Activated CD4-positive, alpha-beta T cell treated with anti-CD3 and anti-CD28 coated beads, Interleukin-2, amount 10 ng/mL, durations not matched to agents 24 days and 14 days (primary cell): ENCODE results near the gene ZBTB16. TPM values are rescaled to one million over a fixed set of nuclear protein-coding genes. Genes with fewer than 3 reads are reported as not detected.

Source experiments
- DNase-seq: peaks from one replicate; pipeline ENCODE4 v3.0.0; 2022
- H3K27ac Mint-ChIP-seq: one replicate; pipeline ENCODE4 v1.8.0; 2022; ENCODE audit warnings: mild to moderate bottlenecking, mixed read lengths
- H3K27me3 Mint-ChIP-seq: one replicate; pipeline ENCODE4 v1.8.0; 2022; ENCODE audit warnings: mixed read lengths
- H3K36me3 Mint-ChIP-seq: one replicate; pipeline ENCODE4 v1.8.0; 2022; ENCODE audit warnings: low read depth, mild to moderate bottlenecking, mixed read lengths
- H3K4me1 Mint-ChIP-seq: one replicate; pipeline ENCODE4 v1.8.0; 2021; ENCODE audit warnings: mixed read lengths
- H3K4me3 Mint-ChIP-seq: one replicate; pipeline ENCODE4 v1.8.0; 2022; ENCODE audit warnings: mild to moderate bottlenecking, moderate library complexity, mixed read lengths
- H3K9me3 Mint-ChIP-seq: one replicate; pipeline ENCODE4 v1.8.0; 2021; ENCODE audit warnings: mixed read lengths
- intact Hi-C: fragments of 100-400 bp; cut with micrococcal nuclease; formaldehyde crosslinking; loops from one replicate; pipeline ENCODE4 v1.15.1; 2023
- total RNA-seq: library from RNA; stranded (reverse); gene quantifications from 2 replicates; pipeline ENCODE4 v1.2.3, GENCODE V29; 2022

Gene ZBTB16
- total RNA-seq, 1 donor from 2014 or later: 3.8 TPM

- no peak for DNase-seq
- intact Hi-C loops: no loop called here
- H3K4me3 Mint-ChIP-seq: no peak overlapping the region
- no peaks in the 10 kb centered on the region for H3K36me3 Mint-ChIP-seq
- no peaks in the 10 kb centered on the region for H3K4me1 Mint-ChIP-seq
- no peak overlapping the region for H3K27ac Mint-ChIP-seq
- no peaks in the 10 kb centered on the region for H3K9me3 Mint-ChIP-seq
- H3K27me3 Mint-ChIP-seq: peaks cover 22% of the 10 kb centered on the region
Measured at GRCh38 chr11:114233755-114234154, 174.2 kb downstream of the ZBTB16 start.

- Mint-ChIP-seq H3K4me1 (no peaks in the 10 kb centered on the region), H3K9me3 (no peaks in the 10 kb centered on the region), H3K27me3 (peaks cover 22% of the 10 kb centered on the region), H3K36me3 (no peaks in the 10 kb centered on the region), H3K27ac (no peak overlapping the region), H3K4me3 (no peak overlapping the region)
- no peak for DNase-seq
- intact Hi-C loops: no loop called here
Measured at GRCh38 chr11:114236829-114237228, 177.3 kb downstream of the ZBTB16 start.

- no peak overlapping the region for H3K4me3 Mint-ChIP-seq
- H3K9me3 Mint-ChIP-seq: no peaks in the 10 kb centered on the region
- no peaks in the 10 kb centered on the region for H3K4me1 Mint-ChIP-seq
- H3K27me3 Mint-ChIP-seq: peaks cover 23% of the 10 kb centered on the region
- no peak overlapping the region for H3K27ac Mint-ChIP-seq
- DNase-seq: no peak
- intact Hi-C loops: no loop called here
- no peaks in the 10 kb centered on the region for H3K36me3 Mint-ChIP-seq
Measured at GRCh38 chr11:114237321-114238280, 178.1 kb downstream of the ZBTB16 start.

- Mint-ChIP-seq H3K27me3 (peaks cover 18% of the 10 kb centered on the region), H3K9me3 (no peaks in the 10 kb centered on the region), H3K27ac (no peak overlapping the region), H3K4me1 (no peaks in the 10 kb centered on the region), H3K4me3 (no peak overlapping the region), H3K36me3 (no peaks in the 10 kb centered on the region)
- intact Hi-C loops: no loop called here
- DNase-seq: no peak
Measured at GRCh38 chr11:114239753-114240161, 180.2 kb downstream of the ZBTB16 start.

- Mint-ChIP-seq H3K9me3 (no peaks in the 10 kb centered on the region), H3K27me3 (peaks cover 8% of the 10 kb centered on the region), H3K27ac (no peak overlapping the region)
Measured at GRCh38 chr11:114242032-114242431, 182.5 kb downstream of the ZBTB16 start.

GRCh38 chr11:114243461-114244372 is 184.2 kb downstream of the ZBTB16 start:
- Mint-ChIP-seq H3K9me3 (no peaks in the 10 kb centered on the region), H3K27me3 (peaks cover 6% of the 10 kb centered on the region), H3K27ac (no peak overlapping the region), H3K4me3 (no peak overlapping the region), H3K36me3 (no peaks in the 10 kb centered on the region), H3K4me1 (no peaks in the 10 kb centered on the region)
- intact Hi-C loops: no loop called here
- no peak for DNase-seq

More at GRCh38 chr11:114242032-114242431, 182.5 kb downstream of the ZBTB16 start:
- intact Hi-C loops: no loop called here
- Mint-ChIP-seq H3K36me3 (no peaks in the 10 kb centered on the region), H3K4me3 (no peak overlapping the region), H3K4me1 (no peaks in the 10 kb centered on the region)
- no peak for DNase-seq

- no peak for DNase-seq
- H3K36me3 Mint-ChIP-seq: no peaks in the 10 kb centered on the region
- H3K4me3 Mint-ChIP-seq: no peak overlapping the region
- no peaks in the 10 kb centered on the region for H3K4me1 Mint-ChIP-seq
- no peaks in the 10 kb centered on the region for H3K9me3 Mint-ChIP-seq
- no peak overlapping the region for H3K27ac Mint-ChIP-seq
- intact Hi-C loops: no loop called here
- H3K27me3 Mint-ChIP-seq: peaks cover 6% of the 10 kb centered on the region
Measured at GRCh38 chr11:114244726-114245394, 185.3 kb downstream of the ZBTB16 start.

GRCh38 chr11:114246321-114247069 is 187.0 kb downstream of the ZBTB16 start:
- Mint-ChIP-seq H3K27ac (no peak overlapping the region), H3K27me3 (peaks cover 6% of the 10 kb centered on the region), H3K36me3 (no peaks in the 10 kb centered on the region), H3K4me1 (no peaks in the 10 kb centered on the region), H3K9me3 (no peaks in the 10 kb centered on the region), H3K4me3 (no peak overlapping the region)
- DNase-seq: no peak
- intact Hi-C loops: no loop called here

GRCh38 chr11:114247070-114247789 is 187.7 kb downstream of the ZBTB16 start:
- Mint-ChIP-seq H3K9me3 (no peaks in the 10 kb centered on the region), H3K36me3 (no peaks in the 10 kb centered on the region), H3K4me3 (no peak overlapping the region), H3K4me1 (no peaks in the 10 kb centered on the region), H3K27me3 (peaks cover 3% of the 10 kb centered on the region), H3K27ac (no peak overlapping the region)
- intact Hi-C loops: no loop called here
- no peak for DNase-seq

- H3K9me3 Mint-ChIP-seq: no peaks in the 10 kb centered on the region
- no peak for DNase-seq
- no peaks in the 10 kb centered on the region for H3K36me3 Mint-ChIP-seq
- H3K4me1 Mint-ChIP-seq: no peaks in the 10 kb centered on the region
- peaks cover 3% of the 10 kb centered on the region for H3K27me3 Mint-ChIP-seq
- H3K27ac Mint-ChIP-seq: no peak overlapping the region
- no peak overlapping the region for H3K4me3 Mint-ChIP-seq
- intact Hi-C loops: no loop called here
Measured at GRCh38 chr11:114250180-114250579, 190.7 kb downstream of the ZBTB16 start.

- H3K27me3 Mint-ChIP-seq: peaks cover 3% of the 10 kb centered on the region
- H3K4me1 Mint-ChIP-seq: no peaks in the 10 kb centered on the region
- H3K36me3 Mint-ChIP-seq: no peaks in the 10 kb centered on the region
- H3K4me3 Mint-ChIP-seq: no peak overlapping the region
- intact Hi-C loops: no loop called here
- DNase-seq: no peak
- H3K27ac Mint-ChIP-seq: no peak overlapping the region
- H3K9me3 Mint-ChIP-seq: no peaks in the 10 kb centered on the region
Measured at GRCh38 chr11:114250993-114251814, 191.7 kb downstream of the ZBTB16 start.

GRCh38 chr11:114251815-114252337 is 192.4 kb downstream of the ZBTB16 start:
- Mint-ChIP-seq H3K4me1 (no peaks in the 10 kb centered on the region), H3K4me3 (no peak overlapping the region), H3K27ac (no peak overlapping the region), H3K27me3 (no peaks in the 10 kb centered on the region), H3K9me3 (no peaks in the 10 kb centered on the region), H3K36me3 (no peaks in the 10 kb centered on the region)
- no peak for DNase-seq
- intact Hi-C loops: no loop called here
